Vagina (tissue), 2 donors: ENCODE data around the gene EDDM13.

Experiments
- POLR2A ChIP-seq, 2 donors: fragments of 450-650 bp; IDR thresholded peaks; one replicate each; pipeline ENCODE4 v1.6.1; 2017; ENCODE audit warnings: antibody characterized with exemption in 2 of 2, mild to moderate bottlenecking in 2 of 2, moderate library complexity in 2 of 2
- TF ChIP-seq, protein P1 (sequence below), 3 experiments: fragments of 450-650 bp in 2 of 3; fragments of 200-600 bp in 1 of 3; sonication (generic) in 1 of 3; IDR thresholded peaks; one replicate each; pipeline ENCODE4 v1.5.1; 2017 to 2019; ENCODE audit warnings: antibody characterized with exemption in 3 of 3, mild to moderate bottlenecking in 2 of 3, moderate library complexity in 2 of 3

DNA sequence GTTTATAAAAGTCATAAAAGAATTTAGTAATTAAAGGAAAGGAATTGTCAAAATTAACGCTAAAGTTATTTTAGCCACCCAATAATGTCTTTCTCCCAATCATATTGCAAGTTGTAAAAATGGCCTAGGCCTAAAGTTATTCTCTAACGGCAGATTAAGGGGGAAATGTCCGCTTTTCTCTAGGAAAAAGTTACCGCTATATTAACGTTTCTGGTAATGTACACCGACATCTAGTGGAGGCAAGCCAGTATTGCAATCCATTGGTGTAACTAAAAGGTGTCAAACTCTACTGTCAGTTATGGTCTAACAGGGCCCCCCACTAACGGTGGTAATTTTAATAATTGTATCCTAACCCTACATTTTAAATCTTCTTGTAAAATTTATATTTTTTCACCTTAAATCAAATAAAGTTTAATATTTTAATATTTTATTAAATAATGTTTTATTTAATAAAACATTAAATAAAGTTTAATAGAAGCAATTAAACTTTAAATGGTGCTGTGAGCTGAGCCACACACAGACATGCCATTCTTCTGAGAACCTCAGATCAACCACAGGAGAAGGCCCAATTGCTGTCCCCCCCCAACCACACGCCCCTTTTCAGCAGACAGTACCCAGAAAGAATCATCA is 78.0 kb downstream of the EDDM13 start:
- TF ChIP-seq POLR2A (IDR thresholded peaks at IDR 0.05): no peak
- TF ChIP-seq, protein P1, sequence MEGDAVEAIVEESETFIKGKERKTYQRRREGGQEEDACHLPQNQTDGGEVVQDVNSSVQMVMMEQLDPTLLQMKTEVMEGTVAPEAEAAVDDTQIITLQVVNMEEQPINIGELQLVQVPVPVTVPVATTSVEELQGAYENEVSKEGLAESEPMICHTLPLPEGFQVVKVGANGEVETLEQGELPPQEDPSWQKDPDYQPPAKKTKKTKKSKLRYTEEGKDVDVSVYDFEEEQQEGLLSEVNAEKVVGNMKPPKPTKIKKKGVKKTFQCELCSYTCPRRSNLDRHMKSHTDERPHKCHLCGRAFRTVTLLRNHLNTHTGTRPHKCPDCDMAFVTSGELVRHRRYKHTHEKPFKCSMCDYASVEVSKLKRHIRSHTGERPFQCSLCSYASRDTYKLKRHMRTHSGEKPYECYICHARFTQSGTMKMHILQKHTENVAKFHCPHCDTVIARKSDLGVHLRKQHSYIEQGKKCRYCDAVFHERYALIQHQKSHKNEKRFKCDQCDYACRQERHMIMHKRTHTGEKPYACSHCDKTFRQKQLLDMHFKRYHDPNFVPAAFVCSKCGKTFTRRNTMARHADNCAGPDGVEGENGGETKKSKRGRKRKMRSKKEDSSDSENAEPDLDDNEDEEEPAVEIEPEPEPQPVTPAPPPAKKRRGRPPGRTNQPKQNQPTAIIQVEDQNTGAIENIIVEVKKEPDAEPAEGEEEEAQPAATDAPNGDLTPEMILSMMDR (IDR thresholded peaks at IDR 0.05): peak; percentile 72 to 82 (median 79)
